WTC11 (cell line): ENCODE results near the gene TNNC2. TPM values are rescaled to one million over a fixed set of nuclear protein-coding genes. Genes with fewer than 3 reads are reported as not detected.
A peak's percentile ranks its signal among the peaks of the same experiment; 100 is the strongest.

Experiments used
- ATAC-seq: fragments of 200-7000 bp; cut with Tn5 transposase; 2 replicates; pipeline ENCODE4 v1.10.0; 2021; ENCODE audit warnings: mild to moderate bottlenecking, moderate library complexity
- CTCF ChIA-PET: fragments of 300-600 bp; sonication (Branson Sonifier 250); formaldehyde crosslinking; loops from one replicate; lab custom pipeline; 2021; ENCODE audit warnings: antibody characterized with exemption; lab: Charles Lee
- POLR2A ChIA-PET: fragments of 350-600 bp; sonication (Branson Sonifier 250); formaldehyde crosslinking; loops from one replicate; lab custom pipeline; 2021; ENCODE audit warnings: antibody characterized with exemption; lab: Charles Lee
- DNase-seq: peaks from one replicate; pipeline ENCODE4 v3.0.0; 2021; ENCODE audit warnings: low spot score
- H3K27ac Mint-ChIP-seq: 2 replicates; pipeline ENCODE4 v1.8.0; 2021; ENCODE audit warnings: mixed read lengths
- H3K27me3 Mint-ChIP-seq: 2 replicates; pipeline ENCODE4 v1.8.0; 2021; ENCODE audit warnings: low read depth, mild to moderate bottlenecking, moderate library complexity, mixed read lengths
- H3K36me3 Mint-ChIP-seq: 2 replicates; pipeline ENCODE4 v1.8.0; 2021; ENCODE audit warnings: mixed read lengths
- H3K4me1 Mint-ChIP-seq: 2 replicates; pipeline ENCODE4 v1.8.0; 2022; ENCODE audit warnings: mixed read lengths
- H3K4me3 Mint-ChIP-seq: 2 replicates; pipeline ENCODE4 v1.8.0; 2021; ENCODE audit warnings: mild to moderate bottlenecking, moderate library complexity, mixed read lengths
- H3K9me3 Mint-ChIP-seq: 2 replicates; pipeline ENCODE4 v1.8.0; 2021; ENCODE audit warnings: mixed read lengths
- E2F4 ChIP-seq: sonication (generic); formaldehyde crosslinking; IDR thresholded peaks from 2 replicates; pipeline ENCODE4 v1.8.1; 2022; ENCODE audit warnings: low read depth, mild to moderate bottlenecking, moderate library complexity, missing genetic modification reagents, borderline replicate concordance
- E2F5 ChIP-seq: sonication (generic); formaldehyde crosslinking; IDR thresholded peaks from 2 replicates; pipeline ENCODE4 v1.8.1; 2022; ENCODE audit warnings: mild to moderate bottlenecking, moderate library complexity, missing genetic modification reagents
- ERG ChIP-seq: fragments of 250-450 bp; sonication (Bioruptor Pico); IDR thresholded peaks from 2 replicates; pipeline ENCODE4 v1.8.0; 2021; ENCODE audit warnings: mild to moderate bottlenecking
- FOXJ3 ChIP-seq: sonication (generic); formaldehyde crosslinking; IDR thresholded peaks from 2 replicates; pipeline ENCODE4 v1.9.0; 2021; ENCODE audit warnings: missing genetic modification reagents, mild to moderate bottlenecking, borderline replicate concordance
- FOXK1 ChIP-seq: sonication (generic); formaldehyde crosslinking; IDR thresholded peaks from 2 replicates; pipeline ENCODE4 v1.8.0; 2022; ENCODE audit warnings: mild to moderate bottlenecking, moderate library complexity, missing genetic modification reagents
- FOXP4 ChIP-seq: sonication (generic); formaldehyde crosslinking; IDR thresholded peaks from 2 replicates; pipeline ENCODE4 v1.8.0; 2022; ENCODE audit warnings: mild to moderate bottlenecking, missing genetic modification reagents
- IRF2 ChIP-seq: sonication (generic); formaldehyde crosslinking; IDR thresholded peaks from 2 replicates; pipeline ENCODE4 v1.8.0; 2022; ENCODE audit warnings: low read depth, missing genetic modification reagents, borderline replicate concordance
- MAX ChIP-seq: sonication (generic); formaldehyde crosslinking; IDR thresholded peaks from 2 replicates; pipeline ENCODE4 v1.8.0; 2022; ENCODE audit warnings: mild to moderate bottlenecking, missing genetic modification reagents
- MXD4 ChIP-seq: fragments of 250-450 bp; sonication (Bioruptor Pico); IDR thresholded peaks from 2 replicates; pipeline ENCODE4 v1.8.0; 2021; ENCODE audit warnings: mild to moderate bottlenecking, moderate library complexity, borderline replicate concordance
- NR3C1 ChIP-seq: sonication (generic); formaldehyde crosslinking; conservative IDR thresholded peaks from 2 replicates; pipeline ENCODE4 v1.8.1; 2023; ENCODE audit warnings: low read depth, mild to moderate bottlenecking, missing genetic modification reagents
- STAT6 ChIP-seq: sonication (generic); formaldehyde crosslinking; conservative IDR thresholded peaks from 2 replicates; pipeline ENCODE4 v1.8.1; 2023; ENCODE audit warnings: mild to moderate bottlenecking, low read depth, missing genetic modification reagents, moderate library complexity
- ZNF317 ChIP-seq: sonication (generic); formaldehyde crosslinking; IDR thresholded peaks from 2 replicates; pipeline ENCODE4 v1.8.1; 2023; ENCODE audit warnings: low read depth, mild to moderate bottlenecking, moderate library complexity, missing genetic modification reagents, borderline replicate concordance
- ZNF512 ChIP-seq: sonication (generic); formaldehyde crosslinking; IDR thresholded peaks from 2 replicates; pipeline ENCODE4 v1.8.1; 2022; ENCODE audit warnings: missing genetic modification reagents, borderline replicate concordance
- total RNA-seq: library from RNA; stranded (reverse); gene quantifications from 3 replicates; pipeline ENCODE4 v1.2.3, GENCODE V29; 2021
- TF ChIP-seq, protein P1 (sequence below): sonication (generic); formaldehyde crosslinking; IDR thresholded peaks from 2 replicates; pipeline ENCODE4 v1.8.0; 2023; ENCODE audit warnings: missing genetic modification reagents, mild to moderate bottlenecking, borderline replicate concordance
- TF ChIP-seq, protein P2 (sequence below): sonication (generic); formaldehyde crosslinking; IDR thresholded peaks from 2 replicates; pipeline ENCODE4 v1.8.1; 2023; ENCODE audit warnings: mild to moderate bottlenecking, missing genetic modification reagents, moderate library complexity
- TF ChIP-seq, protein P3 (sequence below): sonication (generic); formaldehyde crosslinking; conservative IDR thresholded peaks from 2 replicates; pipeline ENCODE4 v1.8.1; 2022; ENCODE audit warnings: mild to moderate bottlenecking, missing genetic modification reagents

Gene TNNC2
- total RNA-seq, 1 experiment from 2014 or later, result 3.0 TPM

DNA sequence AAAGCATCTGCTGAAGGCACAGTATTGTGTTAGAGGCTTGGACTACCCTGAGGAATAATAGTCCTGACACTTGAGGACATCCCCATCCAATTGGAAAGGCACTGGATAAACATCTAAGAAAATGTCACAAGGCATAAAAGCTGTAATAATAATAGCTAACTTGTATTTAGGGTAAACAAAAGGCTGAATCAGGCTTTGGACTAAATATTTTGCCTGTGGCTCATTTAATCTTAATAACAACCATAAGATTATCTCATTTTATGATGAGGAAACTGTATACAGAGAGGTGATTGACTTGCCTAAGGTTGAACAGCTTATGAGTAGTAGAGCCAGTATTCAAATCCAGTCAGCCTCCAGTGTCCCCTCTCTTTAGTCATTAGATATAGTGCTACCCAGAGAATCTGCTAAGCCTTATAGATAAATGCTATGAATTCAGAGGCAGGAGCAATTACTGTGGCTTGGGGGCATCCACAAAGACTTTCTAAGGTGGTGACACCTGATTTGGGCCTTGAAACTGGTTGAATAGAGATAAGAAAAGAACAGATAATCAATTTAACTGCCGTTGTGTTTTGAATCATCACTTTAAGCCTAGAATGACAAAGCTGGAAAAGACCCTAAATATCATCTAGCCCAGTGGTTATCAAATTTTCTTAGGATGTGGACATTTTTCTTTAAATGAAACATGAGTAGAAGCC lies 46.4 kb upstream of the TNNC2 start (continued):
- TF ChIP-seq ZNF512, result no peak
- TF ChIP-seq, protein P1, sequence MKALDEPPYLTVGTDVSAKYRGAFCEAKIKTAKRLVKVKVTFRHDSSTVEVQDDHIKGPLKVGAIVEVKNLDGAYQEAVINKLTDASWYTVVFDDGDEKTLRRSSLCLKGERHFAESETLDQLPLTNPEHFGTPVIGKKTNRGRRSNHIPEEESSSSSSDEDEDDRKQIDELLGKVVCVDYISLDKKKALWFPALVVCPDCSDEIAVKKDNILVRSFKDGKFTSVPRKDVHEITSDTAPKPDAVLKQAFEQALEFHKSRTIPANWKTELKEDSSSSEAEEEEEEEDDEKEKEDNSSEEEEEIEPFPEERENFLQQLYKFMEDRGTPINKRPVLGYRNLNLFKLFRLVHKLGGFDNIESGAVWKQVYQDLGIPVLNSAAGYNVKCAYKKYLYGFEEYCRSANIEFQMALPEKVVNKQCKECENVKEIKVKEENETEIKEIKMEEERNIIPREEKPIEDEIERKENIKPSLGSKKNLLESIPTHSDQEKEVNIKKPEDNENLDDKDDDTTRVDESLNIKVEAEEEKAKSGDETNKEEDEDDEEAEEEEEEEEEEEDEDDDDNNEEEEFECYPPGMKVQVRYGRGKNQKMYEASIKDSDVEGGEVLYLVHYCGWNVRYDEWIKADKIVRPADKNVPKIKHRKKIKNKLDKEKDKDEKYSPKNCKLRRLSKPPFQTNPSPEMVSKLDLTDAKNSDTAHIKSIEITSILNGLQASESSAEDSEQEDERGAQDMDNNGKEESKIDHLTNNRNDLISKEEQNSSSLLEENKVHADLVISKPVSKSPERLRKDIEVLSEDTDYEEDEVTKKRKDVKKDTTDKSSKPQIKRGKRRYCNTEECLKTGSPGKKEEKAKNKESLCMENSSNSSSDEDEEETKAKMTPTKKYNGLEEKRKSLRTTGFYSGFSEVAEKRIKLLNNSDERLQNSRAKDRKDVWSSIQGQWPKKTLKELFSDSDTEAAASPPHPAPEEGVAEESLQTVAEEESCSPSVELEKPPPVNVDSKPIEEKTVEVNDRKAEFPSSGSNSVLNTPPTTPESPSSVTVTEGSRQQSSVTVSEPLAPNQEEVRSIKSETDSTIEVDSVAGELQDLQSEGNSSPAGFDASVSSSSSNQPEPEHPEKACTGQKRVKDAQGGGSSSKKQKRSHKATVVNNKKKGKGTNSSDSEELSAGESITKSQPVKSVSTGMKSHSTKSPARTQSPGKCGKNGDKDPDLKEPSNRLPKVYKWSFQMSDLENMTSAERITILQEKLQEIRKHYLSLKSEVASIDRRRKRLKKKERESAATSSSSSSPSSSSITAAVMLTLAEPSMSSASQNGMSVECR, result no peak
- TF ChIP-seq, protein P2, sequence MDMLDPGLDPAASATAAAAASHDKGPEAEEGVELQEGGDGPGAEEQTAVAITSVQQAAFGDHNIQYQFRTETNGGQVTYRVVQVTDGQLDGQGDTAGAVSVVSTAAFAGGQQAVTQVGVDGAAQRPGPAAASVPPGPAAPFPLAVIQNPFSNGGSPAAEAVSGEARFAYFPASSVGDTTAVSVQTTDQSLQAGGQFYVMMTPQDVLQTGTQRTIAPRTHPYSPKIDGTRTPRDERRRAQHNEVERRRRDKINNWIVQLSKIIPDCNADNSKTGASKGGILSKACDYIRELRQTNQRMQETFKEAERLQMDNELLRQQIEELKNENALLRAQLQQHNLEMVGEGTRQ, result no peak
- TF ChIP-seq MXD4 (CRISPR knock-in tag), result no peak
- TF ChIP-seq IRF2, result no peak
- TF ChIP-seq FOXP4, result no peak
- no peak for TF ChIP-seq MAX
- TF ChIP-seq ERG (CRISPR knock-in tag), result no peak
- no peak for TF ChIP-seq E2F5

GRCh38 chr20:45872626-45873025 lies 45.5 kb upstream of the TNNC2 start:
- POLR2A ChIA-PET, result no interaction called here
- Mint-ChIP-seq H3K36me3 (peaks cover 5% of the 10 kb centered on the region; the same call in 1 of the 2 replicates), H3K27ac (peak overlapping the region; percentile 10; the same call in 1 of the 2 replicates), H3K4me3 (no peak overlapping the region), H3K27me3 (no peaks in the 10 kb centered on the region), H3K9me3 (peaks cover 4% of the 10 kb centered on the region; the same call in 1 of the 2 replicates), H3K4me1 (no peaks in the 10 kb centered on the region)
- no peak for TF ChIP-seq FOXK1 (CRISPR knock-in tag)
- TF ChIP-seq STAT6, result no peak
- no peak for TF ChIP-seq MXD4 (CRISPR knock-in tag)
- no peak for TF ChIP-seq NR3C1 (CRISPR knock-in tag)
- no peak for TF ChIP-seq E2F4 (CRISPR knock-in tag)
- TF ChIP-seq, protein P3, sequence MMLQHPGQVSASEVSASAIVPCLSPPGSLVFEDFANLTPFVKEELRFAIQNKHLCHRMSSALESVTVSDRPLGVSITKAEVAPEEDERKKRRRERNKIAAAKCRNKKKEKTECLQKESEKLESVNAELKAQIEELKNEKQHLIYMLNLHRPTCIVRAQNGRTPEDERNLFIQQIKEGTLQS (CRISPR knock-in tag), result no peak
- TF ChIP-seq FOXJ3 (CRISPR knock-in tag), result no peak
- TF ChIP-seq ZNF317 (CRISPR knock-in tag), result no peak
- CTCF ChIA-PET, result interaction anchor here (0.5 to 1.8 kb wide), 5 partner anchors 9 to 327 kb away, joined by 3 to 9 read pairs (median 3); no protein-coding TSS in a partner anchor
- ATAC-seq (no peak), DNase-seq (no peak)
